Measurements from ENCODE around the gene PRX. TPM values are rescaled to one million over a fixed set of nuclear protein-coding genes. Genes with fewer than 3 reads are reported as not detected.

The PRX gene
- total and polyA plus RNA-seq, 2 experiments from 2014 or later: 4.2 TPM

- Histone ChIP-seq H3K4me3 (peak overlapping the region; percentile 57), H3K79me2 (replicated peaks; ENCODE audit: insufficient read depth) (peaks cover 26% of the 10 kb centered on the region), H4K20me1 (replicated peaks; ENCODE audit: insufficient read depth) (peaks cover 8% of the 10 kb centered on the region; the same call in 1 of the 2 replicates), H3K4me1 (ENCODE audit: insufficient read depth) (peaks cover 13% of the 10 kb centered on the region), H3K4me2 (peak overlapping the region; percentile 80), H3K9me2 (ENCODE audit: insufficient read depth) (no peaks in the 10 kb centered on the region), H3K27me3 (ENCODE audit: insufficient read depth) (no peaks in the 10 kb centered on the region), H2AFZ (no peak overlapping the region), H3F3A (replicated peaks; ENCODE audit: low read depth) (peaks cover 22% of the 10 kb centered on the region), H3K36me3 (ENCODE audit: insufficient read depth) (peaks cover 16% of the 10 kb centered on the region; the same call in 1 of the 2 replicates), H3K27ac (ENCODE audit: low read depth) (peak overlapping the region; percentile 80)
- DNase-seq (ENCODE audit: low spot score): peak; percentile 38
- no peak for TF ChIP-seq STAT1 (IDR thresholded peaks at IDR 0.05; ENCODE audit: unreplicated experiment)
- TF ChIP-seq EZH2phosphoT487 (IDR thresholded peaks at IDR 0.05; ENCODE audit: unreplicated experiment): no peak
- no peak for TF ChIP-seq ZNF331 (CRISPR knock-in tag; IDR thresholded peaks at IDR 0.05; ENCODE audit: low read depth)
- no peak for TF ChIP-seq ZNF114 (CRISPR knock-in tag; IDR thresholded peaks at IDR 0.05)
- no peak for TF ChIP-seq EZH2 (IDR thresholded peaks at IDR 0.05; ENCODE audit: low read depth, unreplicated experiment)
- Mint-ChIP-seq H3K27me3 (ENCODE audit: insufficient read depth, low read depth, poor library complexity) (peaks cover 21% of the 10 kb centered on the region), H3K36me3 (ENCODE audit: low read depth) (peaks cover 31% of the 10 kb centered on the region), H3K27ac (peak overlapping the region; percentile 99), H3K4me1 (peaks cover 28% of the 10 kb centered on the region), H3K9me3 (peaks cover 3% of the 10 kb centered on the region; the same call in 2 of the 3 replicates), H3K4me3 (peak overlapping the region; percentile 98)
- no peak for ATAC-seq
These were observed 29.4 kb upstream of the PRX start for GRCh38 chr19:40442328-40443130.

GRCh38 chr19:40441719-40442253 lies 28.6 kb upstream of the PRX start:
- peaks cover 8% of the 10 kb centered on the region; the same call in 1 of the 2 replicates for H4K20me1 ChIP-seq (replicated peaks; ENCODE audit: insufficient read depth)
- DNase-seq (ENCODE audit: low spot score): no peak
- H3K9me2 ChIP-seq (ENCODE audit: insufficient read depth): no peaks in the 10 kb centered on the region
- H3K27me3 ChIP-seq (ENCODE audit: insufficient read depth): no peaks in the 10 kb centered on the region
- Mint-ChIP-seq H3K36me3 (ENCODE audit: low read depth) (peaks cover 31% of the 10 kb centered on the region), H3K27ac (peak overlapping the region; percentile 99), H3K4me3 (peak overlapping the region; percentile 98), H3K27me3 (ENCODE audit: insufficient read depth, low read depth, poor library complexity) (peaks cover 21% of the 10 kb centered on the region), H3K9me3 (peaks cover 3% of the 10 kb centered on the region; the same call in 2 of the 3 replicates), H3K4me1 (peaks cover 28% of the 10 kb centered on the region)
- peaks cover 13% of the 10 kb centered on the region for H3K4me1 ChIP-seq (ENCODE audit: insufficient read depth)
- peak overlapping the region; percentile 80; the same call in 1 of the 2 replicates for H3K27ac ChIP-seq (ENCODE audit: low read depth)
- H3K4me2 ChIP-seq: peak overlapping the region; percentile 80; the same call in 1 of the 2 replicates
- ATAC-seq: no peak
- peaks cover 16% of the 10 kb centered on the region; the same call in 1 of the 2 replicates for H3K36me3 ChIP-seq (ENCODE audit: insufficient read depth)
- H3K79me2 ChIP-seq (replicated peaks; ENCODE audit: insufficient read depth): peaks cover 26% of the 10 kb centered on the region
- H3K4me3 ChIP-seq: peak overlapping the region; percentile 57; the same call in 1 of the 2 replicates
- peaks cover 22% of the 10 kb centered on the region for H3F3A ChIP-seq (replicated peaks; ENCODE audit: low read depth)
- no peak overlapping the region for H2AFZ ChIP-seq
- TF ChIP-seq REST (IDR thresholded peaks at IDR 0.05; ENCODE audit: unreplicated experiment) (no peak), JUNB (IDR thresholded peaks at IDR 0.05; ENCODE audit: unreplicated experiment) (no peak), EZH2phosphoT487 (IDR thresholded peaks at IDR 0.05; ENCODE audit: unreplicated experiment) (no peak), CREB1 (CRISPR knock-in tag; IDR thresholded peaks at IDR 0.05; ENCODE audit: low read depth) (no peak), ZNF462 (CRISPR knock-in tag; IDR thresholded peaks at IDR 0.05) (no peak), ZNF114 (CRISPR knock-in tag; IDR thresholded peaks at IDR 0.05) (no peak), NANOG (IDR thresholded peaks at IDR 0.05; ENCODE audit: borderline replicate concordance) (no peak)
